Kidney (tissue), 14 donors: Measurements from ENCODE around the gene HOGA1. TPM values are rescaled to one million over a fixed set of nuclear protein-coding genes. Genes with fewer than 3 reads are reported as not detected.

Experiments used
- DNase-seq, 5 donors: peaks; one replicate each; pipeline ENCODE4 v3.0.0-alpha.2; 2013 to 2020
- FAIRE-seq: peaks from 2 replicates; lab custom pipeline; 2012; peaks lifted over from hg19 to GRCh38; lab: Jason Lieb, UNC
- H3K27ac ChIP-seq, 2 donors: one replicate each; pipeline ENCODE4 v1.7.0; 2013; ENCODE audit warnings: low read depth in 2 of 2, low read length in 2 of 2, inconsistent platforms in 1 of 2
- H3K27me3 ChIP-seq: one replicate; pipeline ENCODE4 v1.7.1; 2013; ENCODE audit warnings: low read length, inconsistent platforms; ENCODE audit not compliant: control insufficient read depth, insufficient read depth
- H3K36me3 ChIP-seq, 3 donors: one replicate each; pipeline versions ENCODE4 v1.7.0 to v1.7.1; 2013; ENCODE audit warnings: low read length in 3 of 3, control low read depth in 1 of 3, inconsistent platforms in 1 of 3; ENCODE audit not compliant: insufficient read depth in 3 of 3, control insufficient read depth in 2 of 3
- H3K4me1 ChIP-seq, 3 donors: one replicate each; pipeline versions ENCODE4 v1.7.0 to v1.7.1; 2013; ENCODE audit warnings: low read length in 3 of 3, inconsistent platforms in 1 of 3, low read depth in 1 of 3; ENCODE audit not compliant: control insufficient read depth in 2 of 3, insufficient read depth in 2 of 3
- H3K4me3 ChIP-seq, 3 donors: one replicate each; pipeline versions ENCODE4 v1.7.0 to v1.8.1; 2013; ENCODE audit warnings: low read length in 3 of 3, control low read depth in 1 of 3, inconsistent platforms in 1 of 3
- H3K9ac ChIP-seq, 3 donors: one replicate each; pipeline versions ENCODE4 v1.7.0 to v1.7.1; 2013; ENCODE audit warnings: low read length in 3 of 3, control low read depth in 1 of 3, inconsistent platforms in 1 of 3
- H3K9me3 ChIP-seq, 3 donors: one replicate each; pipeline versions ENCODE4 v1.7.0 to v1.7.1; 2013; ENCODE audit warnings: low read length in 3 of 3, control low read depth in 1 of 3, inconsistent platforms in 1 of 3; ENCODE audit not compliant: control insufficient read depth in 2 of 3, insufficient read depth in 1 of 3
- CTCF ChIP-seq: IDR thresholded peaks from 3 replicates; pipeline ENCODE4 v1.5.1; 2012; ENCODE audit warnings: mild to moderate bottlenecking, moderate library complexity, borderline replicate concordance; ENCODE audit not compliant: insufficient read depth; ENCODE audit errors: extremely low read depth
- intact Hi-C: fragments of 100-400 bp; cut with DNase I; formaldehyde crosslinking; loops from one replicate; pipeline ENCODE4 v1.11.1; 2022
- polyA plus RNA-seq: library from polyadenylated mRNA; stranded (reverse); fragments of 350-450 nt; fragmentation: Illumina TruSeq; extraction: RNeasy Lipid Tissue Mini Kit (QIAGEN cat#74804); gene quantifications from one replicate; pipeline ENCODE4 v1.2.3, GENCODE V29; 2014; ENCODE audit warnings: low read depth, low replicate concordance; ENCODE audit not compliant: insufficient read depth
- total RNA-seq: library from RNA; stranded (reverse); fragmentation: NEBNext Ultra II Directional; extraction: Animal tissue kit (Norgen Biotek cat#: 25700); gene quantifications from one replicate; pipeline ENCODE4 v1.2.1, GENCODE V29; 2021
- donor health status: control.
- donor health status: control.
- donor health status: control.
- donor health status: control.
- donor health status: control.
- donor health status: DM: yes; HTN: yes; CAD: no.
- donor health status: Normal renal cell carcinoma (clear cell type).

The HOGA1 gene
- total and polyA plus RNA-seq, 2 donors from 2014 or later, result 28.8 to 100 TPM

- Histone ChIP-seq H3K36me3 (no peaks in the 10 kb centered on the region), H3K27ac (no peak overlapping the region), H3K4me1 (peaks cover 0 to 16% (median 7%) of the 10 kb centered on the region in 3 donors), H3K4me3 (no peak overlapping the region), H3K9ac (peak overlapping the region in 1 of 3 donors; percentile 12), H3K27me3 (no peaks in the 10 kb centered on the region), H3K9me3 (no peaks in the 10 kb centered on the region)
- intact Hi-C loops, result no loop called here
- TF ChIP-seq CTCF, result no peak
- FAIRE-seq, result no peak
- no peak for DNase-seq
These were observed 6.0 kb downstream of the HOGA1 start for GRCh38 chr10:97590082-97590747.

GRCh38 chr10:97590748-97591495, 6.7 kb downstream of the HOGA1 start:
- FAIRE-seq, result no peak
- Histone ChIP-seq H3K9ac (no peak overlapping the region), H3K27ac (no peak overlapping the region), H3K36me3 (no peaks in the 10 kb centered on the region), H3K27me3 (no peaks in the 10 kb centered on the region), H3K9me3 (no peaks in the 10 kb centered on the region), H3K4me3 (no peak overlapping the region), H3K4me1 (peaks cover 0 to 16% (median 2%) of the 10 kb centered on the region in 3 donors)
- DNase-seq, result no peak
- intact Hi-C loops, result no loop called here
- no peak for TF ChIP-seq CTCF

- Histone ChIP-seq H3K36me3 (peaks cover 0 to under 1% (median 0%) of the 10 kb centered on the region in 3 donors), H3K27ac (no peak overlapping the region), H3K27me3 (no peaks in the 10 kb centered on the region), H3K9ac (no peak overlapping the region), H3K4me1 (peaks cover 0 to 12% (median 2%) of the 10 kb centered on the region in 3 donors), H3K4me3 (no peak overlapping the region), H3K9me3 (no peaks in the 10 kb centered on the region)
- intact Hi-C loops, result no loop called here
- TF ChIP-seq CTCF, result no peak
- DNase-seq (no peak), FAIRE-seq (no peak)
These were observed 9.2 kb downstream of the HOGA1 start for GRCh38 chr10:97593421-97593820.
